ENCODE measurements around the gene TMEM243.

Gene TMEM243

DNA sequence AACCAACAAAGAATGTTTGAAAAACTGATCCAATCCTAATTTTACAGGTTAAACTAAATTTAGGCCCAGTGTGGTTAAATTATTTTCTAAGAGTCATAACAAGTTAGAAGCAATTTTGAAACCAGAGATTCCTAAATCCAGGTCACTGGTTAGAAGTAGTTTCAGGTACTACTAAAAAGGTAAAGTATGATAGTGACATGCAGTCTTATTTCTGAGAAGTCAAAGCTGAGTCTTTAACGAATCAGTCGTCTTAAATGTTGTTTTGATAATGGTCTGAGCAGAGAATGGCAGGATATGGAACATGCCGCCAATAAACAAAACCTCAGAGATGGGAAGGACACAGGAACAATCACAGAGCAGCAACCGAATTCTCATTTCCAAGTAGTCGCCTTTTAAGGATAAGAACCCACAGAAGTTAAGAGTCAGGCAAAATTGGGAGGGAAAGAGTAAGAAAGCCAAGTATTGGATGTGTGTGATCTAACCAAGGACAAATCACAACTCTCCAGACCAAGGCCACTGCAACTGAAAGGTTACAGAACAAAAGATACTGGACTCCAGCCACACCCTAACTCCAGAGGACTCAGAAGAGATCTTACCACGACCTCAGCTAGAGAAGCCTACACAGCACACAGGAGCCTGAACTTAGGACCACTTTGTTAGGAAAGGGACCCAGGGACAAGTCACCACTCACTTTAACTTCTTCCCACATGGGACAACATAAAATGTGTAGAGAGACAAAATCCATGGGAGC is 19.7 kb downstream of the TMEM243 start:
- Histone ChIP-seq H3K9me3 (replicated peaks; ENCODE audit: insufficient read depth, low read length) (no peaks in the 10 kb centered on the region), H3K27me3 (replicated peaks; ENCODE audit: insufficient read depth, low read length) (no peaks in the 10 kb centered on the region), H3K4me2 (ENCODE audit: low read depth, low read length) (no peak overlapping the region), H3K79me2 (ENCODE audit: low read length) (peaks cover 81% of the 10 kb centered on the region), H3K4me3 (ENCODE audit: low read length) (no peak overlapping the region), H3K9me2 (replicated peaks; ENCODE audit: insufficient read depth, low read length) (no peaks in the 10 kb centered on the region), H3K27ac (ENCODE audit: low read length) (no peak overlapping the region), H3K36me3 (replicated peaks; ENCODE audit: insufficient read depth, low read length) (peaks cover 7% of the 10 kb centered on the region; the same call in 1 of the 2 replicates), H4K20me1 (ENCODE audit: insufficient read depth, low read length) (peaks cover 9% of the 10 kb centered on the region; the same call in 1 of the 2 replicates), H3F3A (ENCODE audit: insufficient read depth, low read length) (0 out of 2 replicates have a peak, but pooled peaks cover 11% of the 10 kb centered on the region), H3K4me1 (ENCODE audit: low read length) (0 out of 2 replicates have a peak, but pooled peaks cover 4% of the 10 kb centered on the region), H2AFZ (ENCODE audit: low read length) (no peak overlapping the region), H3K9ac (ENCODE audit: low read length) (no peak overlapping the region)
- TF ChIP-seq EZH2phosphoT487 (IDR thresholded peaks at IDR 0.05; ENCODE audit: low read length) (no peak), EZH2 (optimal IDR thresholded peaks at IDR 0.05; ENCODE audit: low read depth, low read length) (no peak), CTCF (IDR thresholded peaks at IDR 0.05; ENCODE audit: low read length) (no peak)
- DNase-seq: no peak

DNA sequence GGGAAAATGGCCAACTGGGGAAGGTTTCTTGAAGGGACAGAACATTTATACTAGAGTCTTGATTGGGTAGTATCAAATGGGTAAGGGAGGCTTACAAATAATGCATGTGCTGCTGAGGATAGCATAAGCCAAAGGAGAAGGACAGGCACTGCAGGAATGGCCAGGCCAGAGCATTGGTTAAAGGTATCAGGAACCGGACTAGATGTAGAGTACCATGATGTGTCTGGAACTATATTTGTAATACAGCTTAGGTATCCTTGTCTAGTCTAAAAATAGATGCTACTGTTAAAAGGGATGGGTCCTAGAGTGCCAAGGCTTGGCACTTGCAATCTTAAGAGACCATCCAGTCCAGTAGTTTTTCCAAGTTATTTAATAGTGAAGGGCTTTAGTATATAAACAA is 20.3 kb downstream of the TMEM243 start:
- Histone ChIP-seq H3K9me2 (replicated peaks; ENCODE audit: insufficient read depth, low read length) (no peaks in the 10 kb centered on the region), H3K9me3 (replicated peaks; ENCODE audit: insufficient read depth, low read length) (no peaks in the 10 kb centered on the region), H3K4me3 (ENCODE audit: low read length) (no peak overlapping the region), H3K27me3 (replicated peaks; ENCODE audit: insufficient read depth, low read length) (no peaks in the 10 kb centered on the region), H4K20me1 (ENCODE audit: insufficient read depth, low read length) (peaks cover 9% of the 10 kb centered on the region; the same call in 1 of the 2 replicates), H3K79me2 (ENCODE audit: low read length) (peaks cover 74% of the 10 kb centered on the region), H3K36me3 (replicated peaks; ENCODE audit: insufficient read depth, low read length) (peaks cover 9% of the 10 kb centered on the region; the same call in 1 of the 2 replicates), H3K27ac (ENCODE audit: low read length) (no peak overlapping the region), H3K4me1 (ENCODE audit: low read length) (0 out of 2 replicates have a peak, but pooled peaks cover 4% of the 10 kb centered on the region), H2AFZ (ENCODE audit: low read length) (no peak overlapping the region), H3F3A (ENCODE audit: insufficient read depth, low read length) (0 out of 2 replicates have a peak, but pooled peaks cover 11% of the 10 kb centered on the region), H3K4me2 (ENCODE audit: low read depth, low read length) (no peak overlapping the region), H3K9ac (ENCODE audit: low read length) (no peak overlapping the region)
- no peak for DNase-seq
- TF ChIP-seq EZH2phosphoT487 (IDR thresholded peaks at IDR 0.05; ENCODE audit: low read length) (no peak), EZH2 (optimal IDR thresholded peaks at IDR 0.05; ENCODE audit: low read depth, low read length) (no peak), CTCF (IDR thresholded peaks at IDR 0.05; ENCODE audit: low read length) (no peak)

DNA sequence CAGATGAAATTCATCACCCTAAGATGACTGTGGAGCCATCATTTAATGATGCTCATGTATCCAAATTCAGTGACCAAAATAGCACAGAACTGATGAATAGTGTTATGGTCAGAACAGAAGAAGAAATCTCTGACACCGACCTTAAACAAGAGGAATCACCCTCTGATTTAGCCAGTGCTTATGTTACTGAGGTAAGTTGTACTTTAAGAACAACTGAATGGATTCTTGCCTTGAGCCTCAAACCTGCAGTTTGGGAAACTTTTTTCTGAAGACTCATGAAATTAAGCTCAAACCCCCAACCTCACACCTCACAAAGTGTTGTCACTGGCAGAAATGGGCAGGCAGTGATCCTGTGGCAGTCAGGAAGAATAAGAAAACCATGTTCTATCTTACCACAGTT is 25.6 kb downstream of the TMEM243 start:
- 0 out of 2 replicates have a peak, but pooled peaks cover 3% of the 10 kb centered on the region for H3F3A ChIP-seq (ENCODE audit: insufficient read depth, low read length)
- peaks cover 21% of the 10 kb centered on the region for H3K79me2 ChIP-seq (ENCODE audit: low read length)
- no peak overlapping the region for H3K9ac ChIP-seq (ENCODE audit: low read length)
- H3K9me3 ChIP-seq (replicated peaks; ENCODE audit: insufficient read depth, low read length): no peaks in the 10 kb centered on the region
- H2AFZ ChIP-seq (ENCODE audit: low read length): no peak overlapping the region
- no peak overlapping the region for H3K4me3 ChIP-seq (ENCODE audit: low read length)
- DNase-seq: no peak
- H3K9me2 ChIP-seq (replicated peaks; ENCODE audit: insufficient read depth, low read length): no peaks in the 10 kb centered on the region
- no peaks in the 10 kb centered on the region for H3K27me3 ChIP-seq (replicated peaks; ENCODE audit: insufficient read depth, low read length)
- H3K27ac ChIP-seq (ENCODE audit: low read length): no peak overlapping the region
- H3K4me1 ChIP-seq (ENCODE audit: low read length): no peaks in the 10 kb centered on the region
- H3K36me3 ChIP-seq (replicated peaks; ENCODE audit: insufficient read depth, low read length): peaks cover 9% of the 10 kb centered on the region; the same call in 1 of the 2 replicates
- H3K4me2 ChIP-seq (ENCODE audit: low read depth, low read length): no peak overlapping the region
- TF ChIP-seq CTCF (IDR thresholded peaks at IDR 0.05; ENCODE audit: low read length): no peak
- no peak for TF ChIP-seq EZH2phosphoT487 (IDR thresholded peaks at IDR 0.05; ENCODE audit: low read length)
- no peaks in the 10 kb centered on the region for H4K20me1 ChIP-seq (ENCODE audit: insufficient read depth, low read length)
